ENCODE results near the gene GNS. TPM values are rescaled to one million over a fixed set of nuclear protein-coding genes. Genes with fewer than 3 reads are reported as not detected.

Gene GNS
- total RNA-seq, 1 donor from 2014 or later = 101 TPM

DNA sequence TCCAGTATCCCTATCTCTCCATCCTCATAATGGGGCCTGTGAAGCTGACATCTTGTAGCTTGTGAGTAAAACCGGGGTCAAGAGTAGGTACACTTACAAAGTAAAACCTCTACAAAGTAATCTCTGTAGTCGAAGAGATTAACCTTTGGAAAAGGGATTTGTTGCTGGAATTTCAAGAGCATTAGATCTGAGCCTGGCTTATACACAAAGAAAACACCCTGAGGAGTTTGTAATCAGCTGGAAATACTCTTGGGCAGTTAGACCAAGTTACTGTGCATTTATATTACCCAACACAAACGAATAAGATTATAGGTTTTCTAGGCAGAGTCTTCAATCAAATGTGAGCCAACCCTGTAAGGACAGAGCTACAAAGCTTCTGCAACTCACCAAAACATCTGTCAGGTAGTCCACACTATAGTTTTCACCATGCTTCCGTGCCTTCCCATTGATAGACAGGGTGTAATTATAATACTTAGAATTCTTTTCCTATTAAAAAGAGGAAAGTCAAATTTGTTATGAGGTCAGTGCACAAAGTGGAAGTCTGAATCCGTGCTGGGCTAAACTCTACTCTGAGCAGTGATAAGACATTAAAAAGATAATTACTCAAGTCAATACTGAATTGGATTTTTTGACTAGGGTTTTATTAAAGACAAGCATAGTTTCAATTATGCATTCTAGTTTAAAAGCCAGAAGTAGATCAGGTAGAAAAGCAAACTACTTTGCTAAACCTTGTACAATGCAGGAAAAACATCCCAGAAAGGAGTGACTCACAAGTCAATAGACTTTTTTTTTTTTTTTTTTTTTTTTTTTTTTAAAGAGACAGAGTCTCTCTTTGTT is 14.6 kb downstream of the GNS start:
- ATAC-seq = no peak
- no peak for DNase-seq (ENCODE audit: missing footprints)

DNA sequence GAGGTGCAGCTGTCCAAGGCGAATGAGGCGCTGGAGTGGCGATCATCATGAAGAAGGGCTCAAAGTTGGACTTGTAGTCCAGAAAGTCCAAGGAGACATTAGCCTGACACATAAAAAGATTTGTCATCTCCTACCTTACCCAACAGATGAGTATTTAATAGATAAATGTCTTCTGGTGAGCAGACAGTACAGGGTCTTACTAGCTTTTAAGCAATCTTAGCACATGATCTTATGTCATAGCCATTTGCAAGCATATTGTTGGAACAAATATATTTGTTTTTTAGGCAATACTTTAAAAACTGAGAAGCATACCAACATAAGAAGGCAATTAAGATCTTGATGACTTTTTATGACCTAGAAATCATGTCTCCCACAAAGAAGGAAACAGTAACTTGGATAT is 16.0 kb downstream of the GNS start:
- ATAC-seq (no peak), DNase-seq (ENCODE audit: missing footprints) (no peak)
- intact Hi-C loops (cut with DNase I) = no loop called here

More for the DNA sequence above, 14.6 kb downstream of the GNS start:
- intact Hi-C loops (cut with DNase I) = no loop called here

DNA sequence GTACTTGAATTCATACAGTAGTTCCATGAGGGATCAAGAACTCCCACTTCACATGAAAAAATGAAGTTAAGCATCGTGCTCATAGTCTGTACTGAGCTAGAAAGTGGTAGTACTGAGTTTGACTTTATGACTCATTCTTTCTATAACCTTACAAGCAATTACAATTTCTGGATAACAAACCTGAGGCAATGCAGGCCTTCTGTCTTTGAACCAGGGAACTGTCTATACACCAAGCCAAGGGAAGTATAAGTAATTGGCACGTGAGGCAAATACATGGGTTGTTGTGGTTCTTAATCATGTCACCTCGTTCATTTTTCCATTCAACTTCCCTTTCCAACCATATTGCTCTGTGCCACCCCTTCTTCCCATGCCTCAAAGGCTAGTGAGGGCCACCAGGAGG is 16.8 kb downstream of the GNS start:
- intact Hi-C loops (cut with DNase I) = no loop called here
- ATAC-seq (no peak), DNase-seq (ENCODE audit: missing footprints) (no peak)

DNA sequence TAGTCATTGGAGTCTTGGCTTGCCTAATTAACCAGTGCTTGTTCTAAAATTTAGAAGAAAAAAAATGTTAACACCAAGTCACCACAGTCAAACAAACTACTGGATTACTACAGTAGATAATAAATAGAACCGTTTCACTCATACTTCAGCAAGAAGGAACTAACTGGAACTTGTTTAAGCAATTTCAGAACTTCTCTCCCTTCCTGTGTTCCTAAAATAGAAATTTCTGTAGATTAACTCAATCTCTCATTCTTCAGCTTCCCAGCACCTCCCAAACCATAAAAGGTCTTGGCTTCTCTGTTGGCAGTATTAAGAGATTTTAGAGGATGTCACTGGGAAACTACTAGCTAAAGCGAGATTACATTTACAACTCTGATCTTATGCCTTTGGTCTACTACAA is 18.6 kb downstream of the GNS start:
- ATAC-seq = no peak
- intact Hi-C loops (cut with DNase I) = no loop called here
- no peak for DNase-seq (ENCODE audit: missing footprints)

DNA sequence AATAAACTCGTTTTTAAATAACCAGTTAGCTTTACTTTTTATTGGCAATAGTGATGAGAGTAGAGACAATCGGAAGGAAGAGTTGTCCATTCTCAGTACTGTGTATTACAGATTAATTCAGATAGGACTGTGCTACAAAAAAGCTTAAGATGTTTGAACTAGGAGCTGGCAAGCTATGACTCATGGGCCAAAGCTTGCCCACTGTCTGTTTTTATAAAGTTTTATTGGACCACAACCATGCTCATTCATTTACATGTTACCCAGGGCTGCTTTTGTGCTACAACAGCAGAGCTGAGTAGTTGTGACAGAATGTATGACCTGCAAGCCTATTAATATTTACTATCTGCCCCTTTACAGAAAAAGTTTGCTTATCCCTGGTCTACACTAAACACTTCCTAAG is 19.4 kb downstream of the GNS start:
- no peak for DNase-seq (ENCODE audit: missing footprints)

DNA sequence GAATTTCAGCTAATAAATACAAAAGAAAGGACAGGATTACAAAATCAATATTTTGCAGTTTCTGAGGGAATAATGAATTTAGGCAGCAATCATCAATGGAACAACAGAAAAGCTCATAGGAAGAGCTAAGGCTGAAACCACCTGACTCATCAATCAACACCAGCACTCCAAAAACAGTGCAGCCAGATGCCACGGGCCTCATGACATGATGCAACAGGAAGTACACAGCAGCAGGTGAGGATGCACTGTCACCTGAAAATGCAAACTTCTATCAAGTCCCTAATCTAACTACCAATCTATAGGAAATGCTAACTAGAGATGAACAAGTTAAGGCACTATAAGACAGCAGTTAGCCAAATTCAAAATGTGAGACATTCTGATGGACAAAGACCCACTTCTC is 21.7 kb downstream of the GNS start:
- ATAC-seq (no peak), DNase-seq (ENCODE audit: missing footprints) (peak; percentile 66)
- intact Hi-C loops (cut with DNase I) = no loop called here

More for the DNA sequence above, 19.4 kb downstream of the GNS start:
- no peak for ATAC-seq
- intact Hi-C loops (cut with DNase I) = no loop called here

DNA sequence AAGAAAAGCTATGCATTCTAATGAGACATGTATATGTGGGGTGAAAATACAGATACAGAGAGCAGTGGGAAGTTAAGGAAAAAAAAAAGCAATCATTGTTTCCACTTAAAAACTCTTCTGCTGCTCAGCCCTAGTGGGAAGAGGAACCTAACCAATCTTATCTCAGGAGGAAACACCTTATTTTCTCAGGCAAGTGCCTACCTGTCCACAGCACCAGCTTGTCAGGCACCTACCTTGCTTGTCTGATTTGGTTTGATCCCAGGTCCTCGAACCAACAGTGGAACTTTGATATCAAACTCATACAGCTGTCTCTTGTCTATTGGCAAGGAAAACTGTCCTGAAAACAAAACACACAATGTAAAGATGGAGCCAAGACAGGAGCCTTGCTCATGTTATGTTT is 22.4 kb downstream of the GNS start:
- ATAC-seq (no peak), DNase-seq (ENCODE audit: missing footprints) (no peak)
- intact Hi-C loops (cut with DNase I) = no loop called here

DNA sequence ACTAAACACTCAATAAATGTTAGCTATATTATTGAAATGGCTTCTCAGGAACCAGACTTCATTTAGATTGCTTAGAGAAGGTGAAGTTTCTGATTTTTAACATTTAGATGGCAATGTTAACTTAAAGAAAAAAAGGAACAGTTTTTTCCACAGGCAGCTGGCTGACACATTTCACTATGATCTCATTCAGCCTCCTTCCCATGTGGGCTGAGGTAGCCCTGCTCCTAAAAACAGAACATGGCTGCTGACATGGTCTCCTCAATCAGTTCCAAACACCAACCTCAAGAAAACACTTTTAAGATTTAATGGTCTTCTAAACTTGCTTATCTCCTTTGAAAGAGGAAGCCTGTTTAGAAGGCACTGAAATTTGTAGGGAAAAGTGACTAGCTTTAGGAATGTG is 23.8 kb downstream of the GNS start:
- intact Hi-C loops (cut with DNase I) = no loop called here
- ATAC-seq (no peak), DNase-seq (ENCODE audit: missing footprints) (no peak)

DNA sequence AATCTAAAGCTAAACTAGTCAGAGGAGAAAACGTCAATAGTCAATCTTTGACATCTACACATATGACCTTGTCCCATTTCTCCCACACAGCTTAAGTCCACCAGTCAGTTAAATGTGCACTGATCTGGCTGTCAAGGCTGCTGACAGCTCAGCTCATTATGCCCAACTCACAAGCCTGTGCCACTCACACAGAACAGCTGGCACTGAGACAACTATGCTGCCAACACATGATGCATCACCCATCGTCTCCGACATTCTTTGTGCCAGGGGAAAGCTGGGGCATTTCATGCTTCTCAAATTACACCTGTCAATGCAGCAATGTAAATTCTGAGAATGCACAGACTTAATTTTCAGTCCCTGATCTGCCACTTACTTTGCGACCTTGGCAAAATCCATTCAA is 25.3 kb downstream of the GNS start:
- DNase-seq (ENCODE audit: missing footprints) = no peak
- intact Hi-C loops (cut with DNase I) = no loop called here
- peak; percentile 91 for ATAC-seq

DNA sequence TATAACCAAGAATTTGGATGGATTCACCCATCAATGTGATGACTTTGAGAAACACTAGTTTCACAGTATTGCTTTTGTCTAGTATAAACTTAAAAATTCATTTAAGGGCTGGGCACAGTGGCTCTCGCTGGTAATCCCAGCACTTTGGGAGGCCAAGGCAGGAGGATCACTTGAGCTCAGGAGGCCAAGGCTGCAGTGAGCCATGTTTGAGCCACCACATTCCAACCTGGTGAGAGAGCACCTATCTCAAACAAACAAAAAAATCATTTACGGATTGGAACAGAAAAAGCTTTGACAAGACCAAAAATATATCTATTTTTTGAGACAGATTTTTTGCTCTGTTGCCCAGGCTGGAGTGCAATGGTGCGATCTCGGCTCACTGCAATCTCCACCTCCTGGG is 27.5 kb downstream of the GNS start:
- no peak for ATAC-seq
- DNase-seq (ENCODE audit: missing footprints) = no peak
- intact Hi-C loops (cut with DNase I) = no loop called here

DNA sequence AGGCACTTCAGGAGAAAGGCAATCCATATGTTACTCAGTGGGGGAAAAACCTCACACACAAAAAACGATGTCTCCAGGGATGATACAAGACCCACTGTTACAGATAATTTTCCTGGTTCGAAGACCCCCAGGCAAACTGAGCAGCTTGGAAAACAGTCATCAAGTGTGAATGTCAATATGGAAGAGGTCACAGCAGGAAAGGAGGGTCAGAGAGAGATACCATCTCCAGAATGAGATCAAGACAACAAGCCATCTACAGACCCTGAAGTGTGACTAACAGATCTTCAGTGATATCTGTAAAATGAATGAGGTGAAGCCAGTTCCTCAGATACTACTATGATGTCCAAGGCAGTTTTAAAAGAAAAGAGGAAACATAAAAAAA is 28.6 kb downstream of the GNS start:
- DNase-seq (ENCODE audit: missing footprints) (no peak), ATAC-seq (no peak)
- intact Hi-C loops (cut with DNase I) = no loop called here

DNA sequence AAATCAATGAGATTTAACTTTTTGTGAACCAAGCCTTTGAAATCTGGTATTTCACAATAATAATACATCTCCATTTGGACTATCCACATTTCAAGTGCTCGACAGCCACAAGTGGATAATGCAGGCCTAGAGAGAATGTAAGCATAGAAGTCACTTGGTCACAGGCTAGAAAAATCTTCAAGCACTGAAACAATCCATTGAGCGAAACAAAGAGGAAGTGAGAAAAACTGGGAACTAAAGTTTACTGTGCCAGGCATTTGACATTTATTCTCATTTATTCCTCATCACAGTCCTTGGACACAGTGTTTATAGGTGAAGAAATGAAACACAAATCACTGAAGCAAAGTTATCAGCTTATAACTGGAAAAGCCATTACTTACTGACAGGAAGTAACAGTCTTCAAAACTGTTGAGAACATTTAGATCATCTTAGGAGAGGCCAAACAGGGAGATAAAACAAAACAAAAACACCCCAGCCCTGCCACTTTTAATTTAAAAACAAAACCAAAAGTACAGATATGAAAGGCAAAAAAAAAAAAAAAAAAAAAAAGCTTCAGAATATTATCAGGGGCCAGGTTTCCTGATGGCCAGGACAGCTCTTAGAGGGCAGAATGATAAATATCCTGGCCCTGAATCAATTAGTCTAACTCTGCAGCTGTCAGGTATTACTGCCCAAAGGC is 29.2 kb downstream of the GNS start:
- ATAC-seq = no peak
- intact Hi-C loops (cut with DNase I) = no loop called here
- no peak for DNase-seq (ENCODE audit: missing footprints)

DNA sequence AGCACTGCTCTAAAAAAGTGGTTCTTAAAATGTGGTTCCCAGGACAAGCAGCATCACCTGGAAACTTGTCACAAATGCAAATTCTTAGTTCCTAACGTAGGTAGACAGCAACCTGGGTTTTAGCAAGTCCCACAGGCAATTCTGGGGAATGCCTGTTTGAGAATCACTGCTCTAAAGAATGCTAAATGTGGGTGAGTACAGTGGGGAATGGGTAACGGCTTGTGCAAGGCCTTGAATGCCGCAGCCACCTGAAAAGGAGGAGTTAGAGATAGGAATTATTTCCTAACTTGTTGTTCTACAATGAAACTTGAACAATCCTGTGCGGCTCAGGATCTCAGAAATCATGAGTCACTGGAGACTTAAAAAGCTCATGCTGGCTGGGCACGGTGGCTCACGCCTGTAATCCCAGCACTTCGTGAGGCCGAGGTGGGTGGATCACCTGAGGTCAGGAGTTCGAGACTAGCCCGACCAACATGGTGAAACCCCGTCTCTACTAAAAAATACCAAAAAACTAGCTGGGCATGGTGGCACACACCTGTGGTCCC is 34.9 kb downstream of the GNS start:
- ATAC-seq (no peak), DNase-seq (ENCODE audit: missing footprints) (no peak)
- intact Hi-C loops (cut with DNase I) = no loop called here

DNA sequence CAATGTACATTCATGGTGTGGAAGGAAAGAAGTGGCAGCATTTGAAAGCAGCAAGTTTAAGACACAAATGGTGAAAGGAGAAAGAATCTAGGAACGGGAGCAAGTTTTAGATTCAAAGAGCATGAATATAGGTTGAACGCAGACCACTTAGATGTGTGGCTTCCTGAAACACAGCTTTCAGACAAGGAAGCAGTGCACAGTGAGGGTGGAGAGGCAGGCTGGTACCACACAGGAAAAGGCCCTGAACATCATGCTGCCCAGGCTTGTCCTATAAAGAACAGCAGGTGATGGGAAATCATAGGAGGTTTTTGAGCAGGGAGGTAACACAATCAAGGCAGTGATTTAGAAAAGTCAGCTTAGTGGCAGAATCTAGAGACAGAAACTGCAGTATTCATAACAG is 35.6 kb downstream of the GNS start:
- DNase-seq (ENCODE audit: missing footprints) = no peak
- intact Hi-C loops (cut with DNase I) = no loop called here
- no peak for ATAC-seq

DNA sequence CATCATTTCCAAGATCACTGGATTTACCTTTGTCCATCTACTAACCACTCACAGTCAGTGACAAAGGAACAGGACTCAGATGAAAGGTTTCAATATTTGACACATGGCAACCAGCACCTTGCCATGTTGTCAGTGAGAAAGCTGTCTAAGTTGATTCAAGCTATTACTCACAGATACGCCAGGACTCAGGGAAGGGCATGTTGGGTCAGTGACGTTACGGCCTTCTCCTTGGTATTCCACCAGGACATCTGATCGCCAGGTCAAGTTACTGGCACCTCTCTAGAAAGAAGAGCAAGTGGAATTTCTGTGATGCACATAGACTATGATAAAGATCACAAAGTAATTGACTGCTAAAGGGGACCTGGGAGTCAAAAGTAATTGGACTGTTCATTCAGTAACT is 36.4 kb downstream of the GNS start:
- no peak for ATAC-seq
- no peak for DNase-seq (ENCODE audit: missing footprints)
- intact Hi-C loops (cut with DNase I) = no loop called here

DNA sequence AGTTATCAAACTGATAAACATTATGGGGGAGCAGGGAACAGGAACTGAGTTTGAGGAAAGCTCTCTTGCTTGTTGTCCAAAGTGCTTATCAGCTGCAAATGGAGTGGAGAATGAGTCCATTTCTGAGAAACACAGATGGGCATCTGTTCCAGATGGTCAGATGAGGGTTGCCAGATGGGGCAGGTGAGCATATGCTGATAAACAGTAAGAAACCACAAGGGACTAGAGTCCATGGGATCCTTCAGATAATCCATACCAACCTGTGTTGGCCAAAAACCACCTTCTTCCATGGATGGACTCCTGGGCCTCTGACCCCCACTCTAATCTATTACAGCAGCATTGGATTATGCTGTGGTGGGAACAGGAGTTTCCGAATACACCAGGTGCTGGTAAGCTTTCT is 38.3 kb downstream of the GNS start:
- no peak for ATAC-seq
- intact Hi-C loops (cut with DNase I) = no loop called here

DNA sequence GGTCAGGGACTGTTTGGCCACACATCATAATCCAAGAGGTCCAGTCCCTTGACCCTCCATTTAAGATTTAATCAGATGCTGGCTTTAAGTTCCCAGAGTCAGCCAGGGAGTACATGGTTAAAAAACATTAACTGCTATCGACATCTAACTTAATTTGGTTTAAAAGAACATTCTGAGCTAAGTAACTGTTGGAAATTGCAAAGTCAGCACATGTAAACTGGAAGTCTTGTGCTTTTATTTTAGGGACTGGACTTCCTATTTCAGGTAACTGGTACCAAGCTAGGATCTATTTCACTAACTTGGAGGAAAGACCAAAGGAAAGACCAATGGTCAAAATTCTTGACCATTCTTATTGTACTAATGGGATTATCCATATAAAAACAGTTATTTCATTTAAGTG is 40.6 kb downstream of the GNS start:
- ATAC-seq = peak; percentile 20
- intact Hi-C loops (cut with DNase I) = no loop called here
- DNase-seq (ENCODE audit: missing footprints) = no peak

More for the DNA sequence above, 38.3 kb downstream of the GNS start:
- DNase-seq (ENCODE audit: missing footprints) = no peak

DNA sequence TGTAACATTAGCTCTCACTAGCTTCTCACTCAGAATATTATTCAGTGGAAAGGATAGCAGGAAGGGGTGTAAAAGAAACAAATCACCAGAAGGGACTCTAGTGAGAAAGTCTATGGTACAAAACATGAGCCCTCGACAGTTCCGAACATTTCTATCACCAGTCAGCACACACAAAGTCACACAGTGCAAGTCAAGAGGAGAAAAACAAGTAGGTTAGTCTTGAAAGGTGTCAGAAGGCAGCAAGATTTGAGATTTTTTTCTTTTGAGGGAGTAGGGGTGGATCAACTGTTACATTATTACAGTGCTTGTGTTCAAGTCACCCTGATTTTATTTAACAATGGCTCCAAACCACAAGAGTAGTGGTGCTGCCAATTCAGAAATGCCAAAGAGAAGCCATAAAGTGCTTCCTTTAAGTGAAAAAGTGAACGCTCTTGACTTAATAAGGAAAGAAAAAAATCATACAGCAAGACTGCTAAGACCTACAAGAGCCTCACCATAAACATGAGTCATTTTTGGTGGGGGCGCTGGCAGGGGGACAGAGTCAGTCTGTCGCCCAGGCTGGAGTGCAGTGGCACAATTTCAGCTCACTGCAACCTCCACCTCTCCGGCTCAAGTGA is 42.3 kb downstream of the GNS start:
- intact Hi-C loops (cut with DNase I) = no loop called here
- ATAC-seq (no peak), DNase-seq (ENCODE audit: missing footprints) (no peak)

DNA sequence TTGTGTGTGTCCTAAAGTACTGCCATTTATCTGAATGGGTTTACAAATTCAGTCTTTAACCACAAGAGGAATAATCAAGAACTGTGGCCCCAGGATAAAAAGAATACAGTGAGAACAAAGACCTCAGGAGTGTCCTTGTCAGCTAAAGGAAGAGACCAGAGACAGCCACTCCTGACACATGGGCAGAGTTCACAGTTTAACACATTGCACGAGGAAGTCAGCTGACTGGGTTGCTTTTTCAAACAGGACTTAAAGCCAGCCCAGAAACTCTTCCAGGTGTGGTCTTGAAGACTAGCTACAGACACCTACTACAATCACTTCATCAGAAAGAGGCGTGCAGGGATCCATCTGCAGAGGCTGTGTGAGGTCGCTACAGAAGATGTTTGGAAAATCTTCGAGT is 42.8 kb downstream of the GNS start:
- intact Hi-C loops (cut with DNase I) = no loop called here
- ATAC-seq = no peak
- no peak for DNase-seq (ENCODE audit: missing footprints)

DNA sequence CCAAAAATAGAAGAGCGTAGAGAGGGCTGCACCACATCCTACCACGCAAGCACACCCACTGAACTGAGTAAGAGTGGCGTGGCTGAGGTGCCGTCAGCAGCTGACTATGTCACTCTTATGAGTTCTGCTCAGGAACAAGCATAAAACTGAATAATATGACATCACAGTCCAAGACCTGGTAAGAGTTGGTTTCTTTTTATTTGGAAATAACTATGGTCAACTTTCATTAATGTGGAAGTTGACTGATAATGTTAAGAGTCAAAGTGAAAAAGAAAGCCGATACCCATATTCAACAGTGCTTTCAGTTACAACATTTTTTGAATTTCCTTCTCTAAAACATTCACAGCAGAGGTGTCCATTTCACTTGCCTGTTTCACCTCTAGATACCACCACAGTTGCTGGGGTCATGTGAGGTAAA is 44.6 kb downstream of the GNS start:
- DNase-seq (ENCODE audit: missing footprints) (no peak), ATAC-seq (no peak)
- intact Hi-C loops (cut with DNase I) = no loop called here

Measured in Right ventricle myocardium inferior (tissue), 1 donor.